HEK293 (cell line): ENCODE data around the gene MZB1.

Experiments
- GLIS1 ChIP-seq: fragments of 450-650 bp; formaldehyde crosslinking; IDR thresholded peaks from 2 replicates; pipeline ENCODE4 v1.5.1; 2016; ENCODE audit warnings: missing biosample characterization, missing genetic modification characterization
- GLIS2 ChIP-seq: fragments of 450-650 bp; formaldehyde crosslinking; IDR thresholded peaks from 2 replicates; pipeline ENCODE4 v1.5.1; 2016; ENCODE audit warnings: missing biosample characterization, missing genetic modification characterization
- HOXA7 ChIP-seq: sonication (generic); formaldehyde crosslinking; IDR thresholded peaks from 2 replicates; pipeline ENCODE4 v1.8.1; 2022; ENCODE audit warnings: missing genetic modification reagents, borderline replicate concordance
- HOXD13 ChIP-seq: sonication (generic); formaldehyde crosslinking; IDR thresholded peaks from 2 replicates; pipeline ENCODE4 v1.8.0; 2022; ENCODE audit warnings: missing genetic modification reagents, borderline replicate concordance
- REPIN1 ChIP-seq: fragments of 450-650 bp; formaldehyde crosslinking; IDR thresholded peaks from 2 replicates; pipeline ENCODE4 v1.5.1; 2017; ENCODE audit warnings: missing biosample characterization, missing genetic modification characterization, low read depth
- REST ChIP-seq: fragments of 450-650 bp; formaldehyde crosslinking; IDR thresholded peaks from 2 replicates; pipeline ENCODE4 v1.5.1; 2016; ENCODE audit warnings: missing biosample characterization, missing genetic modification characterization
- SCRT2 ChIP-seq: fragments of 450-650 bp; formaldehyde crosslinking; IDR thresholded peaks from 2 replicates; pipeline ENCODE4 v1.5.1; 2016; ENCODE audit warnings: missing biosample characterization, missing genetic modification characterization
- SP7 ChIP-seq: fragments of 450-650 bp; formaldehyde crosslinking; IDR thresholded peaks from 2 replicates; pipeline ENCODE4 v1.5.1; 2016; ENCODE audit warnings: missing biosample characterization, missing genetic modification characterization
- YY2 ChIP-seq: fragments of 450-650 bp; formaldehyde crosslinking; IDR thresholded peaks from 2 replicates; pipeline ENCODE4 v1.5.1; 2016; ENCODE audit warnings: missing biosample characterization, missing genetic modification characterization
- ZBTB20 ChIP-seq: fragments of 450-650 bp; formaldehyde crosslinking; IDR thresholded peaks from 2 replicates; pipeline ENCODE4 v1.5.1; 2016; ENCODE audit warnings: missing biosample characterization, missing genetic modification characterization
- ZBTB6 ChIP-seq: fragments of 450-650 bp; formaldehyde crosslinking; IDR thresholded peaks from 2 replicates; pipeline ENCODE4 v1.5.1; 2017; ENCODE audit warnings: missing biosample characterization, missing genetic modification characterization
- ZBTB7A ChIP-seq: fragments of 450-650 bp; formaldehyde crosslinking; IDR thresholded peaks from 2 replicates; pipeline ENCODE4 v1.5.1; 2016; ENCODE audit warnings: low read depth, missing biosample characterization, missing genetic modification characterization
- ZNF112 ChIP-seq: fragments of 450-650 bp; formaldehyde crosslinking; IDR thresholded peaks from 2 replicates; pipeline ENCODE4 v1.5.0; 2017; ENCODE audit warnings: missing biosample characterization, missing genetic modification characterization
- ZNF146 ChIP-seq: fragments of 450-650 bp; formaldehyde crosslinking; IDR thresholded peaks from 2 replicates; pipeline ENCODE4 v1.5.1; 2016; ENCODE audit warnings: missing biosample characterization, missing genetic modification characterization
- ZNF19 ChIP-seq: fragments of 450-650 bp; formaldehyde crosslinking; IDR thresholded peaks from 2 replicates; pipeline ENCODE4; 2016; ENCODE audit warnings: missing biosample characterization, missing genetic modification characterization, low read depth
- ZNF239 ChIP-seq: fragments of 450-650 bp; formaldehyde crosslinking; IDR thresholded peaks from 2 replicates; pipeline ENCODE4 v1.5.1; 2016; ENCODE audit warnings: missing biosample characterization, missing genetic modification characterization
- ZNF366 ChIP-seq: fragments of 450-650 bp; formaldehyde crosslinking; conservative IDR thresholded peaks from 2 replicates; pipeline ENCODE4 v1.5.1; 2016; ENCODE audit warnings: missing biosample characterization, missing genetic modification characterization
- ZNF37A ChIP-seq: fragments of 450-650 bp; IDR thresholded peaks from 2 replicates; pipeline ENCODE4 v1.5.1; 2018; ENCODE audit warnings: missing biosample characterization, missing genetic modification characterization
- ZNF513 ChIP-seq: fragments of 450-650 bp; IDR thresholded peaks from 2 replicates; pipeline ENCODE4 v1.5.1; 2018; ENCODE audit warnings: missing biosample characterization, missing genetic modification characterization
- ZNF521 ChIP-seq: fragments of 450-650 bp; formaldehyde crosslinking; IDR thresholded peaks from 2 replicates; pipeline ENCODE4 v1.5.1; 2017; ENCODE audit warnings: missing biosample characterization, mild to moderate bottlenecking, missing genetic modification characterization
- ZNF555 ChIP-seq: fragments of 450-650 bp; formaldehyde crosslinking; conservative IDR thresholded peaks from 2 replicates; pipeline ENCODE4 v1.5.1; 2017; ENCODE audit warnings: missing biosample characterization, mild to moderate bottlenecking, missing genetic modification characterization, inconsistent platforms
- ZNF777 ChIP-seq: fragments of 450-650 bp; formaldehyde crosslinking; IDR thresholded peaks from 2 replicates; pipeline ENCODE4 v1.5.1; 2017; ENCODE audit warnings: missing biosample characterization, missing genetic modification characterization, borderline replicate concordance
- ZSCAN23 ChIP-seq: fragments of 450-650 bp; formaldehyde crosslinking; IDR thresholded peaks from 2 replicates; pipeline ENCODE4 v1.5.1; 2016; ENCODE audit warnings: missing biosample characterization, missing genetic modification characterization
- TF ChIP-seq, protein P1 (sequence below): fragments of 450-650 bp; formaldehyde crosslinking; IDR thresholded peaks from 2 replicates; pipeline ENCODE4 v1.5.1; 2016; ENCODE audit warnings: missing biosample characterization, missing genetic modification characterization, borderline replicate concordance
- TF ChIP-seq, protein P2 (sequence below): fragments of 450-650 bp; formaldehyde crosslinking; IDR thresholded peaks from 2 replicates; pipeline ENCODE4 v1.5.1; 2016; ENCODE audit warnings: missing biosample characterization, missing genetic modification characterization

Gene MZB1

DNA sequence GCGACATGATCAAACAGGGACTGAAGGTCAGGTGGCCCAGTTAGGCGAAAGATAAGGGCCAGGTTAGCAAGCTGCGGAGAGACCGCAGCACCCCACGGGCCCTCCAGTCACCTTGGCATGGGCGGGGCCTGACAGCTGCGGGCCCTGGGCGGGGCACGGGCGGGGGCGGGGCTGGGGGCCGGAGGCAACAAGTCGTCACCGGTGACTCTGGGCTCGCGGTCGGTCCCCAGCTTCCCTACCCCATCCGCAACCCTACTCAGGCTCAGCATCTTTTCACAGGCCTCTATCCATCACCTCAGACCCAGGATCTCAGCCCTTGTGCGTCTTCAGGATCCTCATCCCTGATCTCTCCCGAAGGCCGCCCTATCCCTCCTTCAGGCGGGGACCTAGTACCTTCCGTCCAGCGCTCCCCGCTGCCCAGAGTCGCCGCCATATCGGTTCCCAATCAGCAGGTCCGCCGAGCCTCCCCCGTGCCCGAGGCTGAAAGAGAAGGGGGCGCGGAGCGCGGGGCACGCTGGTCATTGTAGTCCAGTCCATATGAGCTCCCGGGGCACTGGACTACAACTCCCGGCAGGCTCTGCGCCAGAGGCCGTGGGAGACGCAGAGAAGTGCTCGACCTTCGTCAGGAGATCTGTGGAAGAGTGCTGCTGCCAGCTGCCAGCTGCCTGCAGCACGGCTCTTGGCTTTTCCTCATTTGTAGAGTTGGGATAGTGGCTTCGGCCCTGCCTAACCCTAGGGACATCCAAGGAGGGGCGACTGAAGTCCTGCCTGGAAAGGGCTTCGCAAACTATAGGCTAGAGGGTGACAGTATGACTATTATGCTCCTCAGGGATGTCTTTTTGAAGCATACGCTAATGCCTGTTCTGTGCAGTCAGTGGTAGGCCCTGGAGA, 49.5 kb upstream of the MZB1 start, which contains the start of gene DNAJC18 (continued):
- TF ChIP-seq, protein P1, sequence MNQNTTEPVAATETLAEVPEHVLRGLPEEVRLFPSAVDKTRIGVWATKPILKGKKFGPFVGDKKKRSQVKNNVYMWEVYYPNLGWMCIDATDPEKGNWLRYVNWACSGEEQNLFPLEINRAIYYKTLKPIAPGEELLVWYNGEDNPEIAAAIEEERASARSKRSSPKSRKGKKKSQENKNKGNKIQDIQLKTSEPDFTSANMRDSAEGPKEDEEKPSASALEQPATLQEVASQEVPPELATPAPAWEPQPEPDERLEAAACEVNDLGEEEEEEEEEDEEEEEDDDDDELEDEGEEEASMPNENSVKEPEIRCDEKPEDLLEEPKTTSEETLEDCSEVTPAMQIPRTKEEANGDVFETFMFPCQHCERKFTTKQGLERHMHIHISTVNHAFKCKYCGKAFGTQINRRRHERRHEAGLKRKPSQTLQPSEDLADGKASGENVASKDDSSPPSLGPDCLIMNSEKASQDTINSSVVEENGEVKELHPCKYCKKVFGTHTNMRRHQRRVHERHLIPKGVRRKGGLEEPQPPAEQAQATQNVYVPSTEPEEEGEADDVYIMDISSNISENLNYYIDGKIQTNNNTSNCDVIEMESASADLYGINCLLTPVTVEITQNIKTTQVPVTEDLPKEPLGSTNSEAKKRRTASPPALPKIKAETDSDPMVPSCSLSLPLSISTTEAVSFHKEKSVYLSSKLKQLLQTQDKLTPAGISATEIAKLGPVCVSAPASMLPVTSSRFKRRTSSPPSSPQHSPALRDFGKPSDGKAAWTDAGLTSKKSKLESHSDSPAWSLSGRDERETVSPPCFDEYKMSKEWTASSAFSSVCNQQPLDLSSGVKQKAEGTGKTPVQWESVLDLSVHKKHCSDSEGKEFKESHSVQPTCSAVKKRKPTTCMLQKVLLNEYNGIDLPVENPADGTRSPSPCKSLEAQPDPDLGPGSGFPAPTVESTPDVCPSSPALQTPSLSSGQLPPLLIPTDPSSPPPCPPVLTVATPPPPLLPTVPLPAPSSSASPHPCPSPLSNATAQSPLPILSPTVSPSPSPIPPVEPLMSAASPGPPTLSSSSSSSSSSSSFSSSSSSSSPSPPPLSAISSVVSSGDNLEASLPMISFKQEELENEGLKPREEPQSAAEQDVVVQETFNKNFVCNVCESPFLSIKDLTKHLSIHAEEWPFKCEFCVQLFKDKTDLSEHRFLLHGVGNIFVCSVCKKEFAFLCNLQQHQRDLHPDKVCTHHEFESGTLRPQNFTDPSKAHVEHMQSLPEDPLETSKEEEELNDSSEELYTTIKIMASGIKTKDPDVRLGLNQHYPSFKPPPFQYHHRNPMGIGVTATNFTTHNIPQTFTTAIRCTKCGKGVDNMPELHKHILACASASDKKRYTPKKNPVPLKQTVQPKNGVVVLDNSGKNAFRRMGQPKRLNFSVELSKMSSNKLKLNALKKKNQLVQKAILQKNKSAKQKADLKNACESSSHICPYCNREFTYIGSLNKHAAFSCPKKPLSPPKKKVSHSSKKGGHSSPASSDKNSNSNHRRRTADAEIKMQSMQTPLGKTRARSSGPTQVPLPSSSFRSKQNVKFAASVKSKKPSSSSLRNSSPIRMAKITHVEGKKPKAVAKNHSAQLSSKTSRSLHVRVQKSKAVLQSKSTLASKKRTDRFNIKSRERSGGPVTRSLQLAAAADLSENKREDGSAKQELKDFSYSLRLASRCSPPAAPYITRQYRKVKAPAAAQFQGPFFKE: no peak
- TF ChIP-seq ZNF555 (no peak), YY2 (tag by site-specific recombination) (peak; percentile 90), ZNF37A (tag by site-specific recombination) (no peak), ZNF521 (no peak), GLIS2 (tag by site-specific recombination) (peak; percentile 34; the same call in 1 of the 2 replicates), SCRT2 (tag by site-specific recombination) (peak; percentile 99), REST (tag by site-specific recombination) (peak; percentile 74), ZBTB20 (peak; percentile 86; the same call in 1 of the 2 replicates), HOXD13 (CRISPR knock-in tag) (no peak), ZNF366 (peak; percentile 82), ZBTB7A (tag by site-specific recombination) (peak; percentile 90), SP7 (peak; percentile 88), ZNF19 (tag by site-specific recombination) (no peak), ZNF239 (tag by site-specific recombination) (no peak; the same call in 1 of the 2 replicates), ZNF777 (tag by site-specific recombination) (peak; percentile 83), HOXA7 (CRISPR knock-in tag) (no peak), ZSCAN23 (peak; percentile 66; the same call in 1 of the 2 replicates), ZNF146 (tag by site-specific recombination) (no peak), GLIS1 (tag by site-specific recombination) (peak; percentile 91), REPIN1 (tag by site-specific recombination) (peak; percentile 64; the same call in 1 of the 2 replicates), ZNF112 (tag by site-specific recombination) (no peak), ZBTB6 (tag by site-specific recombination) (peak; percentile 55), ZNF513 (tag by site-specific recombination) (no peak)
- TF ChIP-seq, protein P2, sequence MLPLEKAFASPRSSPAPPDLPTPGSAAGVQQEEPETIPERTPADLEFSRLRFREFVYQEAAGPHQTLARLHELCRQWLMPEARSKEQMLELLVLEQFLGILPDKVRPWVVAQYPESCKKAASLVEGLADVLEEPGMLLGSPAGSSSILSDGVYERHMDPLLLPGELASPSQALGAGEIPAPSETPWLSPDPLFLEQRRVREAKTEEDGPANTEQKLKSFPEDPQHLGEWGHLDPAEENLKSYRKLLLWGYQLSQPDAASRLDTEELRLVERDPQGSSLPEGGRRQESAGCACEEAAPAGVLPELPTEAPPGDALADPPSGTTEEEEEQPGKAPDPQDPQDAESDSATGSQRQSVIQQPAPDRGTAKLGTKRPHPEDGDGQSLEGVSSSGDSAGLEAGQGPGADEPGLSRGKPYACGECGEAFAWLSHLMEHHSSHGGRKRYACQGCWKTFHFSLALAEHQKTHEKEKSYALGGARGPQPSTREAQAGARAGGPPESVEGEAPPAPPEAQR (tag by site-specific recombination): peak; percentile 66; the same call in 1 of the 2 replicates
